Measurements from ENCODE around the gene TMC5. TPM values are rescaled to one million over a fixed set of nuclear protein-coding genes. Genes with fewer than 3 reads are reported as not detected.

Gene TMC5
- total RNA-seq, 1 donor from 2014 or later = not detected

DNA sequence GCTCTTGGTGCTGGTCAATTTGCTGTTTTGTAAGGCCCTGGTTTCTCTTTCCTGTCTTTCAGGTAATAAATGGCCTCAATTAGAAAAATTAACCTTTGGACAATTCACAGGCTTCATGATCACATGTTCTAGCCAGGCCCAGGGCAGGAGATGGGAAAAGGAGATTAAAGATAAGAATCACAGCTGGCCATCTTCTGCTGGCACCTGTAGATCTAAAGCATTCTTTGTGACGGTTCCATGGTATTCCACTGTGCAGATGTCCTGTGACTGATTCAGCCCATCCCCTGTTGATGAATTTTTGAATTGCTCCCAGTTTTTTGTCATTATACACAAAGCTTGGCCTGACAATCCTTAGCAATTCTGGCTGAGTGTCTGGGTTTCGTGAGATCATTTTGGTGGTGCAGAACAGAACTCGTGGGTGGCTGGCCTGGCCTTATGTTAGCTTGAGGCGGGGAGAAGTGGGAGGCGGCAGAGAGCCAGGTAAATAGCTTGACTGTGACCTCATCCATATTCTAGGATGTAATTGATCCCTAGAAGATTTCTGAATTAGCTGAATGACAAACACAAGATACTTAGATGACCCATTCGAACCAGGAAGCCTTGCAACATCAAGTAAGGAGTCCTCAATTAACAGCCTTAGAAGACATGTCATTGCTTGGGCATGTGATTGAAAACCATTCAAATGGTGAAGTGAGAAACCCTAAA lies 14.1 kb downstream of the TMC5 start:
- intact Hi-C loops (cut with DNase I) = no loop called here

DNA sequence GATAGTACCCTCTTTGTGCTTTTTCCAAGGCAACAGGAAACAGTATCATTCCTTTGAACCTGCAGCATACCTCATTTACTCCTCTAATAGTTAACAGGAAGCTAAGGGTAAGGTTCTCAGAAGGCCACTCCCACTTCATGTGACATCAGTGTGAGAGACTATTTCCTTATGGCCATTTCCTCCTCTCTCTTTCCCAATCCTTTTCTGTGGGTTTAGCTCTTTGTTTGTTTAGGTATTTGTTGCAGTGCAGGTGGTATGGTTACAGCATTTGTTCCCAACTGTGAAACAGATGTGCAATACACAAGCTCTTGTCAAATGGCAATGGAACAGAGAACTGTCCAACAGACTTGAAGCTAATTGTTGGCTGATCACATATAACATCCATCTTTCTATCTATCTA lies 14.7 kb downstream of the TMC5 start:
- DNase-seq (ENCODE audit: low spot score in 2 of 2) = no peak
- Histone ChIP-seq H3K4me1 (no peaks in the 10 kb centered on the region), H3K27ac (no peak overlapping the region), H3K4me3 (no peak overlapping the region), H3K9me3 (no peaks in the 10 kb centered on the region), H3K36me3 (no peaks in the 10 kb centered on the region), H3K27me3 (no peaks in the 10 kb centered on the region)
- intact Hi-C loops (cut with DNase I) = no loop called here
- TF ChIP-seq, protein P1, sequence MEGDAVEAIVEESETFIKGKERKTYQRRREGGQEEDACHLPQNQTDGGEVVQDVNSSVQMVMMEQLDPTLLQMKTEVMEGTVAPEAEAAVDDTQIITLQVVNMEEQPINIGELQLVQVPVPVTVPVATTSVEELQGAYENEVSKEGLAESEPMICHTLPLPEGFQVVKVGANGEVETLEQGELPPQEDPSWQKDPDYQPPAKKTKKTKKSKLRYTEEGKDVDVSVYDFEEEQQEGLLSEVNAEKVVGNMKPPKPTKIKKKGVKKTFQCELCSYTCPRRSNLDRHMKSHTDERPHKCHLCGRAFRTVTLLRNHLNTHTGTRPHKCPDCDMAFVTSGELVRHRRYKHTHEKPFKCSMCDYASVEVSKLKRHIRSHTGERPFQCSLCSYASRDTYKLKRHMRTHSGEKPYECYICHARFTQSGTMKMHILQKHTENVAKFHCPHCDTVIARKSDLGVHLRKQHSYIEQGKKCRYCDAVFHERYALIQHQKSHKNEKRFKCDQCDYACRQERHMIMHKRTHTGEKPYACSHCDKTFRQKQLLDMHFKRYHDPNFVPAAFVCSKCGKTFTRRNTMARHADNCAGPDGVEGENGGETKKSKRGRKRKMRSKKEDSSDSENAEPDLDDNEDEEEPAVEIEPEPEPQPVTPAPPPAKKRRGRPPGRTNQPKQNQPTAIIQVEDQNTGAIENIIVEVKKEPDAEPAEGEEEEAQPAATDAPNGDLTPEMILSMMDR (IDR thresholded peaks at IDR 0.05) = no peak

More for the DNA sequence above, 14.1 kb downstream of the TMC5 start:
- no peak overlapping the region for H3K4me3 ChIP-seq
- H3K4me1 ChIP-seq = no peaks in the 10 kb centered on the region
- H3K27ac ChIP-seq = no peak overlapping the region
- no peaks in the 10 kb centered on the region for H3K27me3 ChIP-seq
- TF ChIP-seq, protein P1 (IDR thresholded peaks at IDR 0.05) = no peak
- H3K36me3 ChIP-seq = no peaks in the 10 kb centered on the region
- H3K9me3 ChIP-seq = no peaks in the 10 kb centered on the region
- DNase-seq (ENCODE audit: low spot score in 2 of 2) = no peak

DNA sequence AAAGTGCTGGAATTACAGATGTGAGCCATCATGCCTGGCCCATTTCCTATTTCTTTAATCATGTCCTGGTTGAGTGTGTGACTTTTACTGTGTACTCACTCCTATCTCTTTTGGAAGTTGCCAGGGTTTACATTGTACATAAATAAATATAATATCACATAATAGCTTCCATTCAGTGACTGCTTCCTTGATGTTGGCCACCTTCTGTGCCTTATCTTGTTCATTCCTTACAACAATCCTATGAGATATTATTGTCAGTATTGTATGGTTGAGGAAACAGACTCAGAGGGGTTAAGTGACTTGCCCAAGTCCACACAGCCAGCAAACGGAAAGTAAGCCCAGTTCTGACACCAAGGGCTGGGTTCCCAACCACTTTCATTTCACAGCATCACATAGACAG lies 16.9 kb downstream of the TMC5 start:
- intact Hi-C loops (cut with DNase I) = no loop called here

DNA sequence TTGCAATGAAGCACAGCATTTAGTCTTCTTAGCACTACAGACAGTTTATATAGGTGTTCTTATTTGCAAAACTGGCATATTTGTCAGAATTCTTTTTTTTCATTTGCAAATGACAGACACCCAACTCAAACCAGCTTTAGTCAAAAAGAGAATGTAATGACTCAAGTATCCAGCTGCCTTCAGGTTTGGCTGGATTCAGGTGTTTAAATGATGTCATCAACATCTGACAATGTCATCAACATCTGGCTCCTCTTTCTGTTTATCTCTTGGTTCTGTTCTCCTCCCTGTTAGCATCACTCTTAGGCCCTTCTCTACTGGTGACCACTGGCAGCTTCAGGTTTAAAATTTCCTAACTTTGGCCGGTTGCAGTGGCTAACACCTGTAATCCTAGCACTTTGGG lies 18.9 kb downstream of the TMC5 start:
- no peaks in the 10 kb centered on the region for H3K9me3 ChIP-seq
- H3K36me3 ChIP-seq = no peaks in the 10 kb centered on the region
- H3K27ac ChIP-seq = no peak overlapping the region
- H3K27me3 ChIP-seq = no peaks in the 10 kb centered on the region
- H3K4me3 ChIP-seq = no peak overlapping the region
- H3K4me1 ChIP-seq = no peaks in the 10 kb centered on the region
- intact Hi-C loops (cut with DNase I) = no loop called here
- no peak for DNase-seq (ENCODE audit: low spot score in 2 of 2)
- TF ChIP-seq, protein P1 (IDR thresholded peaks at IDR 0.05) = no peak

More for the DNA sequence above, 16.9 kb downstream of the TMC5 start:
- Histone ChIP-seq H3K4me3 (no peak overlapping the region), H3K27ac (no peak overlapping the region), H3K27me3 (no peaks in the 10 kb centered on the region), H3K4me1 (no peaks in the 10 kb centered on the region), H3K36me3 (no peaks in the 10 kb centered on the region), H3K9me3 (no peaks in the 10 kb centered on the region)
- TF ChIP-seq, protein P1 (IDR thresholded peaks at IDR 0.05) = no peak
- DNase-seq (ENCODE audit: low spot score in 2 of 2) = no peak

DNA sequence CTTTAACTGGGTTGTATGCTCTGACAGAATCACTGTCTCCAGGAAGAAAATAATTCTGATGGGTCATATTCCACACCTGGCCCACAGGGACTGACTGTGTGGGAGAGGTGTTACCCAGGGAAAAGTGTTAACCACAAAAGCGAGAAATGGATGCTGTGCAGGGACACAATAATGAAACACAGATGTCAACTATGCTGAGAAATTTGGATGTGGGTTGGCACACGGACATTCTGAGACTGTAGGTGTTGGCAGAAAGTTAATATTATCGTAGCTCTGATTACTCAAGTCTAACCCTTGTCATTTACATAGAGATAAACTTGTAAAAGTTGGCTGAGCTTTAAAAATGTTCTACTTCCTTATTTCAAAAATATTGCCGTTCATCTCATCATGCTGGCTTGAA lies 19.6 kb downstream of the TMC5 start:
- no peak overlapping the region for H3K27ac ChIP-seq
- TF ChIP-seq, protein P1 (IDR thresholded peaks at IDR 0.05) = no peak
- intact Hi-C loops (cut with DNase I) = no loop called here
- no peak overlapping the region for H3K4me3 ChIP-seq
- H3K9me3 ChIP-seq = no peaks in the 10 kb centered on the region
- no peaks in the 10 kb centered on the region for H3K36me3 ChIP-seq
- H3K27me3 ChIP-seq = no peaks in the 10 kb centered on the region
- DNase-seq (ENCODE audit: low spot score in 2 of 2) = no peak
- H3K4me1 ChIP-seq = no peaks in the 10 kb centered on the region

All from ascending aorta (tissue), 2 donors.